ENCODE data around the gene DIAPH3.

DNA sequence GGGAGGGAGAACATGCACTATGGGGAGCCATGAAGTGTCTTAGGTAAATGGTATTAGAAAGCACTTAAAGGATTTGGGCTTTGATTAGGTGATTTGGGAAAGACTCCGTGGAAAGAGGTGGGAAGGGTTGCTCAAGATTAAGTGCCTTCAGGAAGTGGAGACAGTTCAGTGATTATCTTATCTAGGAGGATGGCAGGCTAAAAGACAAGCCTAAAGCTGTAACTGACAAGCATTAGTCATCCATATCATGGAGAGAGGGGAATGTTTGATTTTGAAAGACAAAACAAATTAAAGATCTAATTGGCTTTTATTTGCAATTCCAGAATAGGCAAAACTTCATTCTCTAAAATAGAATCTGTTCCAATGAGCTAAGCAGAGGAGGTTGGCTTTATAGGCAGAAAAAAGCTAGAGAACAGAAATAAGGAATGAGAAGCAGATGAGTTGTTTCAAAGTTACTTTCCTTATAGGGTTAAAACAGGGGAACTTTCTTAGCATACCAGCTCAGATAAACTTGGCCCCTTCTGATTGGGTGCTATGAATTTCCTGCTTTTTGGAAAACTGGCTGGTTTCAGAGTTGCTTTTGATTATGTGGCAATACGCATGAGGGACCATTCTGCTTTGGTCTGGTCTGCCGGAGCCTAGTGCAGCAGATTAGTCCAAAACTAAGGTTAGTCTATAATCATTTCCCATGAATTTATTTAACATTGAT is 1.8 kb upstream of the DIAPH3 start:
- no peak for TF ChIP-seq JUND (IDR thresholded peaks at IDR 0.05)
- TF ChIP-seq, protein P1, sequence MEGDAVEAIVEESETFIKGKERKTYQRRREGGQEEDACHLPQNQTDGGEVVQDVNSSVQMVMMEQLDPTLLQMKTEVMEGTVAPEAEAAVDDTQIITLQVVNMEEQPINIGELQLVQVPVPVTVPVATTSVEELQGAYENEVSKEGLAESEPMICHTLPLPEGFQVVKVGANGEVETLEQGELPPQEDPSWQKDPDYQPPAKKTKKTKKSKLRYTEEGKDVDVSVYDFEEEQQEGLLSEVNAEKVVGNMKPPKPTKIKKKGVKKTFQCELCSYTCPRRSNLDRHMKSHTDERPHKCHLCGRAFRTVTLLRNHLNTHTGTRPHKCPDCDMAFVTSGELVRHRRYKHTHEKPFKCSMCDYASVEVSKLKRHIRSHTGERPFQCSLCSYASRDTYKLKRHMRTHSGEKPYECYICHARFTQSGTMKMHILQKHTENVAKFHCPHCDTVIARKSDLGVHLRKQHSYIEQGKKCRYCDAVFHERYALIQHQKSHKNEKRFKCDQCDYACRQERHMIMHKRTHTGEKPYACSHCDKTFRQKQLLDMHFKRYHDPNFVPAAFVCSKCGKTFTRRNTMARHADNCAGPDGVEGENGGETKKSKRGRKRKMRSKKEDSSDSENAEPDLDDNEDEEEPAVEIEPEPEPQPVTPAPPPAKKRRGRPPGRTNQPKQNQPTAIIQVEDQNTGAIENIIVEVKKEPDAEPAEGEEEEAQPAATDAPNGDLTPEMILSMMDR (IDR thresholded peaks at IDR 0.05): no peak
- TF ChIP-seq, protein P2, sequence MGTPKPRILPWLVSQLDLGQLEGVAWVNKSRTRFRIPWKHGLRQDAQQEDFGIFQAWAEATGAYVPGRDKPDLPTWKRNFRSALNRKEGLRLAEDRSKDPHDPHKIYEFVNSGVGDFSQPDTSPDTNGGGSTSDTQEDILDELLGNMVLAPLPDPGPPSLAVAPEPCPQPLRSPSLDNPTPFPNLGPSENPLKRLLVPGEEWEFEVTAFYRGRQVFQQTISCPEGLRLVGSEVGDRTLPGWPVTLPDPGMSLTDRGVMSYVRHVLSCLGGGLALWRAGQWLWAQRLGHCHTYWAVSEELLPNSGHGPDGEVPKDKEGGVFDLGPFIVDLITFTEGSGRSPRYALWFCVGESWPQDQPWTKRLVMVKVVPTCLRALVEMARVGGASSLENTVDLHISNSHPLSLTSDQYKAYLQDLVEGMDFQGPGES (IDR thresholded peaks at IDR 0.05; ENCODE audit: low read depth, low read length): no peak
- no peak for TF ChIP-seq TEAD4 (IDR thresholded peaks at IDR 0.05; ENCODE audit: borderline replicate concordance, insufficient read depth)

All from SK-N-SH (cell line).